ELR (cell line): Measurements from ENCODE around the gene ALDH3B2.
"Not testable (repeated sequence)": the region's sequence is repeated elsewhere in the genome, so short reads cannot be mapped to it uniquely, and the experiment has no call there.

Experiments
- DNase-seq: peaks from one replicate; pipeline ENCODE4 v3.0.0-alpha.2; 2015; ENCODE audit warnings: low read depth

Gene ALDH3B2

DNA sequence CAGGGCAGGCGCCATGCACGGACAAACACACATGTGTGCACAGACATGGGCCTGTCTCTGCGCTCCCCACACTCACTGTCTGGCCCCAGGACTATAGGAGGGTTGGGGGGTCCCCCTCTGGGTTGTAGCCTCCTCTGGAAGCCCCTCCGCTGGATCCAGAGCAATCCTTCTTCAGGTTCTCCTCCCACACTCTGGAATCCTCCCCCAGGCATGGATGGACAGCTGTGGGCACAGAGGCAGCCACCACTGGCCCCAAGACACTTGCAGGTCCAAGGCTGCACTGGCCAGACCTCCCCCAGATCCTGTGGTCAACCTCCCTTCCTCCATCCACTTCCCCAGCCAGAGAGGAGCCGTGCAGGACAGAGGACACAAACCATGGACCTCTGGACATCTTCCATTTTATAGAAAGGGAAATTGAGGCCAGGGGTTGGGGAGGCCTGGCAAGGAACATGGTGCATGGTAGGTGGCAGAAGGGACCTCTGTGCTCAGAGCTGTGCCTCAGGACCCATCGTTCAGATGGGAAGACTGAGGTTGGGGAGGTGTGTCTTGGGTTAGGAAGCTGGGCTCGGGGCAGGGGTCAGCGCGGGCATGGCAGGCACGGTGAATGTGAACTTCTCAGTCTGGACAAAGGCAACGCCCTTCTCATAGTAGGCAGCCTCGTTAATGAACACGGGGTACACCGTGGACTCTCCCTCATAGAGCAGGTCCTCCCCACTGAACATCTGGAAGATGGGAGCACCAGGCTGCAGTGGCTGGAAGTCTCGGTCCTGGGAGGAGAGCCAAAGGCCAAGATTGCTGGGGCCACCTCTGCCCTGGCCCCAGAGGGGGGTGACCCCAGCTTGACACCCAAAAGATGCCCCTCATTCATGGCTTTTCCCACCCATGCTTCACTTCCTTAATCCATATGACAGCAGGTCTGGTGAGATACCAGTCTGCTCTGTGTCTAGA, 32.0 kb downstream of the ALDH3B2 start:
- no peak for DNase-seq

DNA sequence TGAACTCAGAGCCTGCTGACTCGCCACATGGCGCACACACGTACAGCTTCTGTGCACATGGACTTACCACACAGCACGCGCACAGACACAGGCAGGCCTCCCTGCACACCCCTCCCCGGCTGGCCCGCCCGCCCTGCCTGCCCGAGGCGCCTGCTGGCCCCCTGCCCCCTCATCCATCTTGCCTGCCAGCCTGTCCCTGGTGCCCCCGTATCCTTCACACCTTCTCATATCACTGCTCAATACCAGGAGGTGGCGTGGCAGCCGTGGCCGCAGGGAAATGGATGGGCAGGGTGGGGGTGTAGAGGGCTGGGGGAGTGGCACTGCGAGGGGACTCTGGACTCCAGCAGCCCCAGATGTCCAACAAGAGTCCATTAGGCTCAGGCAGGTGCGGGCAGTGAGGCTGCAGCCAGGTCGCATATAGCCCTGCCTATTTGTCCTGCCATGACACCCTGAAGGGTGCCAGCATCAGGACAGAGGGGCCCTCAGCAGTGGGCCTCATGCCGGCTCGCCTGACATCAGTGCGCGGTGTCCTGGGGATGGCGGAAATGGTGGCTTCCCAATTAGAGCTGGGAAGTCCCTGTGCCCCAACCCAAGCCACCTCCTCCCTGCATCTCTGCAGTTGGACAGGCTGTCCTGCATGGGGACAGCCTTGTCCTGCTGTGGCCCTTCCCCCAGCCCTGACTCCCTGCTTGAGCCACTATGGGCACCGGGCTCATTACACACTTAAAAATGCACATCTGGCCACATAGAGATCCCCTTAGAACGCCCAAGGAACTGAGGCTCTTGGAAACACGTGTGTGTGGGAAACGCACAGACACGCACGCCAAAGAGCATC, 32.9 kb downstream of the ALDH3B2 start:
- DNase-seq = no peak

DNA sequence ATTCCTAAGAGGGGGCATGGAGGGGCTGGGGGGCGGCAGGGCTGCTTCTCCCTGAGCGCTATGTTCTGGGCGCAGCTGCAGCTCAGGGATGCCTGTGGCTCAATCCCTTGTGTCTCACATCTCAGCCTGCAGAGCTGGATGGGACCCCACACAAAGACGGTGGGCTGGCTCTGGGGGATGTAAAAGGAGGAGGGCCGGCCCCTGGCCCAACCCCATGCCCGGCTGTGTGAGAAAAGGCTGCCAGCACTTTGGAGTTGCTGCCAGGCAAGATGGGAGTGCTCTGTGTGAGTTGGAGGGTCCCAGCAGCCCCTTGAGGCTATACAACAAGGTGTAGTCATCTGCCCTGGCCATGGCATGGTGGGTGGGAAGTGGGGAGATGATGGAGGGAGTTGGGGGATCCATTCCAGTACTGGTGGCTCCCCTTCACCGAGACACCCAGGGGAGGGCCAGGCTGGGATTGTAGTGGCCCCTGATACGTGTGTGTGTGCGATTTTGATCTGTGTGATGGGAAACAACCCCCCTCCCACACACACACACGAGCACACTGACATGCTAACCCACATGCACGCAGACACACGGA, 33.6 kb downstream of the ALDH3B2 start:
- no peak for DNase-seq

DNA sequence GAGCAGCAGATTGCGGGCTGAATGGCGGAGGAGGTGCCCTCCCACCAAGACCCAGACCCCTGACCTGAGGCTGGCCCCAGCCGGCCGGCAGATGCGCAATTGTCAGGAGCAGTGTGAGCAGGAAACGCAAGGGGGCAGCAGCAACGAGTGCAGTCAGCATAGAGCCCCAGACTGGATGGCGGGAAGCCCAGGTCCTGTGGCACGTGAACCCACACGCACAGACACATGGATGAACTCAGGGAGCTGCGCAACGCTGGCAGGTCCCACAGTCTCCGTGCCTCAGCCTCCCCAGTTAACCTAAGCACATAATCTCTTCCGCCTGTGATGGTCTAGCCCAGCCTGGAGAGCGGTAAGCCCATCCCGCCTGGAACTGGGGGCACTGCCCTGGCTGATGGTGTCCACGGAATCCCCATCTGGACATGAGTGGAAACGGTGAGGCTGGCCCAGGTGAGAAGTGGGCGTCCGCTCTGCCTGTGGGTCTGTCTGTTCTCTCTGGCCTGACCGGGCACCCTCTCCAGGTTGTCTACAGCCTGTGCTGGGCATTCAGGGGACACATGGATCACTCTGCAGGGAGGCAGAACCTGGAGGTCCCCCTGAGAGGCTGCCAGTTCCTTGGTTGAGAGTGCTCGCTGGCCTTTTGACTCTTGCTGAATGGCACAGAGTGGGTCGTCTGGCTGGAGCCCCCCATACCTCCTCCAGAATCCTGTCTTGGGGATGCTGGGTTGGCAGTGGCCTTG, 34.2 kb downstream of the ALDH3B2 start:
- DNase-seq = peak; percentile 60

DNA sequence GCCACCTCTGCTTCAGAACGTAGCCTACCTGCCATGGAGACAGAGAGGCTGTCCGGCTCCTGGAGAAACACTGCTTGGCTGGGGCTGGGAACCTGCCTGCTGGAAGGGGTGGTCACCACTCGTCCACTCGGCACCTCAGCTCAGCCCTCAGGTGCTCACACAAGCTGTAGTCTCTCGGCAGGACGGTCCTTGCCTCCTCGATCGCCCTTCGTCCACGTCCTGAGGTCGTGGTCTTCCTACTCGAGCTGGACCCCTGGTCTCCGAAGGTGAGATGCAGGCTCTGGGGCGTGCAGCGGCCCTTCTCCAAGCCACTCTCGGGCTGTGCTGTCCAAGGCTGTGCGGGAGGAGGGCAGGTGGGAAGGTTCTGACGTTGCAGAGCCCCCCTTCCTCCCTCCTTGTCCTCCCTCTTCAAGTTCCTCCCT, 35.0 kb downstream of the ALDH3B2 start, which contains the start of gene TBX10:
Gene TBX10 (minus strand): TSS at position 326 of the 422 bp plus-strand sequence. CDS start 291 bp downstream, at position 35.
- DNase-seq = no peak

DNA sequence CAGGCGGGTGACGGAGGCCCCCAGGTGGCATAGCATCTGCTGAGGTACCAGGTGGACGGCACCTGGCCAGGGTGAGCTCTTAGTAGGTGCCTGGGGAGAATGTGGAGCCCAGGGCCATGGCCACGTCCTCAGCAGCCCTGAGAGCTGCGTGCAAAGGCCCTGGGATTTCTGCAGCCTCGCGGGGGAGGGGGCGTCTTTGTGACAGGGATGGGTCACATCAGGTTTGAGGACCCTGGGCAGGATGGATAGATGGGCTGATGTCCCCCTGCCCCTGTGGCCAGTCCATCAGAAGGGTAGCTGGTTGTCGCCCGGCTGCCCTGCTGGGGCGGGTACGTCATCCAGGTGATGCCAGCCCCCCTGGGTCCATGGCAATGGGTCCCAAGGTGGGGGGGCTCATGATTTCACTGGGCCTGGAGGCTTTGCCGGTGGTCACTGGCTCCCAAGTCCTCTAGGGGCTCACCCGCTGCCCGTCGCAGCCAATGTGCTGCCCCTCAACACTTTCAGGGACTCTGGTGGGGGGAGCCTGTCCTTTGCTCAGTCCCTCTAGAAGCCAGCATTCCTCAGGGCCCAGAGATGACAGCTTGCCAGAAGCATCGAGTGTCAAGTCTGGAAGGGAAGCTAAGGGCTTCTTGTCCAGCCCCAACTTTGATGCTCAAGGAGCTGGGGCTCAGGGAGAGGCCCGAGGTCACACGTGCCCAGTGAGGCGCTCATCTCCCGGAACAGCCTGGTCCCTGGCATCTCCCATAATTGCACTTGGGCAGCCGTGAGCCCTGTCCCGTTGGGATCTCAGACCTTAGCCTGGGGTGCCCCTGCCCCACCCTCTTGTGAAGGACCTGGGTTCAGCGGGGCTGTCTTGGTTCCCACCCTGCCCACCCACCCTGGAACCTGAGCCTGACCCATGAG, 35.6 kb downstream of the ALDH3B2 start:
- no peak for DNase-seq

DNA sequence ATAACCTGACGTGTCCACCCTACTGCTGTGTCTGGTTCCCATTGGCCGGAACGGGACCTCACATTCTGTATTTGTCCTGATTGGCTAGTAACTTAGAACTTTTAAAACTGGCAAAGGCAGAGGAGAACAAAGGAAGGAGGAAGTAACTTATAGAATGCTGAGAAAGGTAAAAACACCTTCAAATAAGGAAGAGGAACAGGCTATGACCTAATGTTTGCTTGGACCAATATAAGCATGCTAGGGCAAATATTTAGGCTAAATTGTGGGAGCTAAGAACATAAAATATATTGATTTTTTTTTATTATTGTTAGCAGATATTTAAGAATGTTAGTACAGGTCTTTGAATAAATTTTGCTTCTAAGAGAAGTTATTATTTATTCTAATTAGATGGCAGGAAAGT, 37.0 kb downstream of the ALDH3B2 start:
- DNase-seq = not testable (repeated sequence)

DNA sequence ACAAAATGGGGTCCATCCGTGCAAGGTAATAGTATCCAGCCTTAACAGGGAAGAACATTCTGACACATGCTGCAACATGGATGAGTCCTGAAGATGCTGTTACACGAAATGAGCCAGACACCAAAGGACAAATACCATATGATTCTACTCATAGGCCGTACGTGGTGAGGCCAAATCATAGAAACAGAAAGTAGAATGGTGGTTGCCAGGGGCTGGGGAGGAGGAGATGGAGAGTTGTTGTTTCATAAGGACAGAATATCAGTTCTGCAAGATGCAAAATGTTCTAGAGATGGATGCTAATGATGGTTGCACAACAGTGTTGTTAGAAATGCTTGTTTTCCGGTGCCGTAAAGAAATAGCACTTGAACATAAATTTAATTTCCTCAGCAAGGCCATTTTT, 37.5 kb downstream of the ALDH3B2 start:
- DNase-seq = no peak

DNA sequence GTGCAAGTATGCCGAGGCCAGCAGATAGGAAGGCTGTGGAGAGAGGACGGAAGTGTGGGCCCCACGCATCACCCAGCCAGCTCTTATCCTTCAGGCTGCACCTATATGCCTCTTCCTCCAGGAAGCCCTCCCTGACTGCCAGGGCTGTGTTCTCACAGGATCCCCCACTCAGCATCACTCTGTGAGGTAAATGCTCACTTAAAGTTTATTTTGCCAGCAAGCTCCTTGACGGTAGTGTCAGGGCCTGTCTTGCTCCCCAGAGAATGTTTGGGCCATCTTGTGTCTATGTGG, 39.2 kb downstream of the ALDH3B2 start:
- no peak for DNase-seq

DNA sequence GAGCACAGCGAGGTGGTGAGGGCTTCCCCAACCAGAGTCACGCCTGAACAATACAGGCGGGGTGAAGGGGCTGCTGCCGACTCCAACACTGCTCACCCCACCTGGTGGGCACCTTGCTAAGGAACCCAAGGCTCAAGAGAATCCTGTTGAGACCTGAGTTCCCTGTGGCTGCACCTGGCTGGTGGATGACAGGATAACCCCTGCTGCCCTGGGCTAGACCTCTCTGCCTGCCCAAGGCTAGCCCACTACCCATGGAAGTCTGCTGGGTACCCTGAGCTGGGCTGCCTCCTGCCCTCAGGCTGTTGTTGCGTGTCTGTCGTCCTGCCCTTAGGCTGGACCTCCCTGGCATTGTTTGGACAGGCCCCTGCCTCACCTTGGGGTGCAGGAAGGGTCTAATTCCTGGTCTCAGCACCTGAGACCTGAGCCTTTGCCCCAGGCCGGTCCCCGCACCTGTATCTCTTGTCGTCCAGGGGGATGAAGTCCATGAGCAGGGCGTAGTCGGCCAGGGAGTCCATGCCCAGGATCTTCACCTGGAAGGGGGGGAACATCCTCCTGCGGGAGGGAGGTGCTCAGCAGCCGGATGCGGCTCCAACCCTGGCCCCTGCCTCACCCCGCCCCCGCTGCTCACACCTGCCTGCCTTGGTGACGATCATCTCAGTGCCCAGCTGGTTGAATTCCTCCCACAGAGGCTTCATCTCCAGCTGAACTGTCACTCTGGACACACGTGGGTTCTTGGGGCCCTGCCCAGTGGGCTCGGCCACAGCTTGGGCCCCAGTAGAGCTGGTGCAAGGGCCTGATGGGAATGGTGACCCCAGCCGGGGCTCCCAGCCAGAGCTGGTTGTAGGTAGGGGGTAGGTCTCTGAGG, 39.8 kb downstream of the ALDH3B2 start:
- DNase-seq = no peak

DNA sequence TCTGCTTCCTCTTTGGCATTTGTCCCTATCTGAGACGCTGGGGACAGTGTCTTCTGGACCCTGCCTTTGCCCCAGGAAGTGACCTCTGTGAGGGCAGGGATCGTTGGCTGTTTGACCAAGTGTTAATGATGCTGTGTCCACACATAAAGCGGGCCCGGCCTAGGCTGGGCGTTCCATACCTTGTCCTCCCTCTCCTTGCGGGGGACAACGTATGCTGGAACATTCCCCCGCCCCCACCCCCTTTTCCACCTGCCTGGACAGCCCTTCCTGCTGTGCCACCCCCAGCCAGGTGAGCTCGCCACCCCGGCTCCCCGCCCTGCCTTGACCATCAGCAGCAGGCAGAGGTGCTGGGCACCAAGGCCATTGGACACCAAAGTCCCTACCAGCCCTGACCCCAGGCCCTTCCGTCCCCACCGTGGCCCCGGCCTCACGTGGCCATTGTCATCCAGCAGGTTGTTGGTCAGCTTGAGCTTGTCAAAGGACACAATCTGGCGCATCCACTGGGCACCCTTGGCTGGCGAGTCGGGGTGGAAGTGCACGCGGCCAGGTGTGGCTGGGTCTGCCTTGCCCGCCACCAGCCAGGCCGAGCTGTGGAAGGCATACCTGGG, 40.6 kb downstream of the ALDH3B2 start:
- DNase-seq = no peak

DNA sequence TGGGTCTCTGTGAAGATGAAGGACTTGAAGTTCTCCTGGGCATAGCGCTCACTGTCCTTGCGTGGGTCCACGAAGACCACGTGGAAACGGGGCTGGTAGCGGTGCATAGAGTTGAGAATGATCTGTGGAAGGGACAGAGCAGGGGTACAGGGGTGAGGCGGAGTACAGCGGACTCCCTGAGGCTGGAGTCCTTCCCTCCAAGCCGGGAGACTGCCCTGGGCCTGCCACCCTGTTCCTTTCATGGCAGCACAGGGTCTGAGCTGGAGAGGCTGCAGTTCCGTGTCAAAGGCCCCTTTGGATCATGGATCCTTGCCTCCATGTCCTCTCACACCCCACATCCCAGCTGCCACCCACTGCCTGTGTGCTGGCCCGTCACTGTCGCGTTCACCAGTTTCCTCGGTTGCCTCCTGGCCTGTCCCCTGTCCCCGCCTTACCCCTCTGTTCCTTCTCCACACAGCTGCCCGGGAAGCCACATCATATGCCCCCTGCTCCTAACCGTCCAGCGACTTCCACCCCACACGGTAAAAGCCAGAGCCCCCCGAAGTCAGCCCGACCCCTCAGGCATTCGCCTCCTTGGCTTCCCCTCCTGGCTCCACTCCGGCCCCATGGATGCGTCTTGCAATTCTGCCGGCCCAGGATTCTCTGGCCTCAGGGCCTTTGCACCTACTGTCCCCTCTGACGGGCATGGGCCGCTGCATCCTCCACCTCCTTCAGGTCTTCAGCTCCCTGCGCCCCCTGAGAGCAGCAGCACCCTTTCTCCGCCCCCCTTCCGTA, 41.3 kb downstream of the ALDH3B2 start:
- no peak for DNase-seq

DNA sequence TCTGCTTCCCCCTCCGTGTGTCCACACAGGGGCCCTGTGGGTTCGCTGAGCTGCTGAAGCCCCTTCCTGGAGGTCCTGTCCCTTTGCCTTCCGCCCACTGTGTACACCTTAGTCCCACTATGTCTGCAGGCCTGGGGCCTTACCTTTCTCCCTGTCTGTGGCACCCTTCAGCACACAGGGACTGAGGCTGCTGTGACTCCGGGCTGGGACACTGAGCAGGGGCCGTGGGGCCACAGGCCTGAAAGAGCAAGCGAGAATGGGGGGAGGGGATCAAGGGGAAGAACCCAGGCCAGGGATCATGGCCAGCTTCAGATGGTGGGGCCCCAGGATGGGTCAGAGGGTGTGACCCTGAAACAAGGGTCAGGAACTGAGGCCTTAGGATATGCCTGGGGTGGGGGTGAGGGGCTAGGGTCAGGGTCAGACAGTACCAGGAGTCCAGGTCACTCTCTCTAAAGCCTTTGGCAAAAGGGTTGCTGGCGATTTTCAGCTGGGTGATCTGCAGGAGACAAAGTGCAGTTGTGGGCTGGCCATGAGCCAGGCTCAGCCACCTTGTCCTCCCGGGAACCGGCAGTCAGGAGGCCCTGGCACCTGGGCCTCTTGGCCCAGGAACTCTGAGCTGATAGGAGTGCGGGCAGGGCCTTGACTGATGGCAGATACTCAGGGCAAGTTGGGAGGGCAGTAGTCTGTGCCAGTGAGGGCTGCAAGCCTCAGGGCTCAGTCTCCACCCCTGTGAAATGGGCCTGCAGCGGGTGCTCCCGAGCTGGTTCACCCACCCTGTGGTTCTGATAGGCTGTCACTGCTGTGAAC, 42.0 kb downstream of the ALDH3B2 start:
- no peak for DNase-seq

DNA sequence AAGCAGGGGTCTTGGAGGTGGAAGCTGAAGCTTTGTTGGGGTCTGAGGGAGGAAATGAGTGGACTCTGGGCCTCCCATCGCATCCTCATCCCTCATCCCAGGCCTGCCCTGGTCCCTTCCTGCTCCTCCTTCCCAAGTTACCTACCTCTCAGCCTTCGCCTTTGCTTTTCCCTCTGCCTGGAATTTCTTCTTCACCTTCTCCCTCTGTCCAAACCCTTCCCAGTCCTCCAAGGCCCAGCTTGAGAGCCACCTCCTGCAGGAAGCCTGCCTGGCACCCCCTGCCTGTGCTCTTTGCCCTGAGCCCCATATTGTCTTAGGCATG, 42.6 kb downstream of the ALDH3B2 start:
- DNase-seq = no peak

DNA sequence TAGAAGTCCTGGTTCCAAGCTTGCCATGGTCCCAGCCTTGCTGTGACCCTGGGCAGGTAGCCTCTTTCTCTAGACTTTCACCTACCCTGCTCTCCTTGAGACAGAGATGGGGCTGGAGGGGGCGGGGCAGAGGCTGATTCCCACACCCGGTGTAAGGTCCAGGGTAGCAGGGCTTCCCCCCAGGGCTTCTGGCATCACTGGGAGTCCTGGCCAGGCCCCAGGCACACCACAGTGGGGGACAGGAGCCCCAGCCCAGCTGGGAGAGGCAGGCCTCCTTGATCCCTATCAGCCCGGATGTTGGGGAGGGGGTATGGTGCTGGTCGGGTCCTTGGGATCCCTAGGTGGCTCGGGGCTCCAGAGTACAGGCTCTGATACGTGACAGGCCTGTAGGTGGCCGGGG, 43.0 kb downstream of the ALDH3B2 start:
- no peak for DNase-seq

DNA sequence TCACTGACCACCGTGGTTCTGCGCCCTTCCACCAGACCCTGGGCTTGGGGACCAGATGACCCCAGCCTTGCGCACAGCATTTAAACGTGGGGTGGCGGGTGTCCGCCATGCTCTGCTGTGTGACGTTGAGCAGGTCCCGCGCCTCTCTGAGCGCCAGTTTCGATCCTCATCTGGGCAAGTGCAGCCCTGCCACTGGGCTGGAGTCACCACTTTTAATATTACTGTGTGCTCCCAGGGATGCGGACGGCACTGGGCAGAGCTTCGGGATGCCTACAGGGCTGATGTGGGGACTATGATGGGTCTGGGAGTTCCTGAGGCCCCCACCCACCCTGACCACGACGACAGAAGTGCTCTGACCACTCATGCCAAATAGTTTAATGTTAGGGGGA, 43.5 kb downstream of the ALDH3B2 start:
- no peak for DNase-seq

DNA sequence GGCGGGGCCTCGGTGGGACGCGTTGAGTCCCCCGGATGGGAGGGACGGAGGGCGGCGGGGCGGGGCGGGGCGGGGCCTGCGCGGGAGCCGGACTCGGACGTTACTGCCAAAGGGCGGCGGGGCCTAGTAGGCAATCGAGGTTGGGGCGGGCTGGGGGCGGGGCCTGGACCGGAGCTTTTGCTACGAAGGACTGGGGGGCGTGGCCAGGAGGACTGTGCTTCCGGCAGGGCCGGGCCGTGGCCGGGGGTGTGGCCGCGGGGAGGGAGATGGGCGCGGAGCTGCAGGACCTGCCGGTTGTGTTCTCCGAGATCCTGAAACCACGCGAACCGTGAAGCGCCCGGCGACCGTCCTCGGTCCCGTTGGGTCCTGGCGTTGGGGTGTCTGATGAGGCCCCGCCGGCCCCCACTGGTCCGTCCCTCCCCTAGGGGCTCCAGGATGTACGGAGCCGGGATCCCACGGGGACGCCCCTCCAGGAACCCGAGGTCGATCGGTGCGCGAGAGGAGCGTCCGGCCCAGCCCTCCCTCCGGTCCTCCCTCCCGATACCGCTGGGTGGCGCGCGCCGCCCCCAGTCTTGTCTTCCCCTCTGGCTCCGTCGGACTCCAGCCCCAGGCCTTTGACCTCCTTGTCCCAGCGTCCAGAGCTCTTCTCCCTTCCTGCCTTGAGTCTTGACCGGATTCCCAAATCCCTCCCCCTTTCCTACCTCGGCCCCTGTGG, 44.0 kb downstream of the ALDH3B2 start:
- peak; percentile 98 for DNase-seq
